ENCODE measurements around the gene PORCN.

The PORCN gene

GRCh38 chrX:48560681-48561080 is 51.9 kb downstream of the PORCN start:
- TF ChIP-seq REST (IDR thresholded peaks at IDR 0.05; ENCODE audit: insufficient read depth in 1 of 2, low read depth in 2 of 2, low read length in 2 of 2): no peak
- no peak for TF ChIP-seq POLR2AphosphoS5 (IDR thresholded peaks at IDR 0.05; ENCODE audit: low read depth, low read length)
- no peak for TF ChIP-seq FOXP2 (optimal IDR thresholded peaks at IDR 0.05; ENCODE audit: borderline replicate concordance, extremely low read depth, extremely low read length, insufficient read depth)
- TF ChIP-seq TAF1 (IDR thresholded peaks at IDR 0.05; ENCODE audit: borderline replicate concordance, insufficient read depth, low read length): no peak
- no peak for TF ChIP-seq SIN3A (IDR thresholded peaks at IDR 0.05; ENCODE audit: borderline replicate concordance, insufficient read depth, low read length)

GRCh38 chrX:48569958-48570357 is 61.2 kb downstream of the PORCN start:
- TF ChIP-seq FOXP2 (optimal IDR thresholded peaks at IDR 0.05; ENCODE audit: borderline replicate concordance, extremely low read depth, extremely low read length, insufficient read depth) (no peak), TAF1 (IDR thresholded peaks at IDR 0.05; ENCODE audit: borderline replicate concordance, insufficient read depth, low read length) (no peak), SIN3A (IDR thresholded peaks at IDR 0.05; ENCODE audit: borderline replicate concordance, insufficient read depth, low read length) (no peak), POLR2AphosphoS5 (IDR thresholded peaks at IDR 0.05; ENCODE audit: low read depth, low read length) (no peak), REST (IDR thresholded peaks at IDR 0.05; ENCODE audit: insufficient read depth in 1 of 2, low read depth in 2 of 2, low read length in 2 of 2) (no peak)

Measured in PFSK-1 (cell line).